ENCODE measurements around the gene TMEM117. TPM values are rescaled to one million over a fixed set of nuclear protein-coding genes. Genes with fewer than 3 reads are reported as not detected.
A peak's percentile ranks its signal among the peaks of the same experiment; 100 is the strongest.

TMEM117 gene
- total and polyA plus RNA-seq, 10 of the 15 experiments (the other 5 are each of a cell fraction or from before 2014, with no cell fraction given) = 3.1 to 8.2 (median 6.1) TPM

GRCh38 chr12:44091948-44092606 lies 256.2 kb downstream of the TMEM117 start:
- H3K9me3 ChIP-seq (replicated peaks; ENCODE audit: control insufficient read depth, insufficient read depth, low read length) = no peaks in the 10 kb centered on the region
- SMC1A ChIA-PET (ENCODE audit: uncharacterized antibody, unreplicated experiment) = interaction anchor here (0.7 kb wide), 1 partner anchor 75 kb away, joined by 3 read pairs; no protein-coding TSS in a partner anchor
- H3K9ac ChIP-seq (ENCODE audit: control insufficient read depth, insufficient read depth, low read length) = no peak overlapping the region
- POLR2A ChIA-PET = interaction anchor here (0.7 kb wide), 1 partner anchor 23 kb away, joined by 3 read pairs; no protein-coding TSS in a partner anchor
- H3K79me2 ChIP-seq (ENCODE audit: control insufficient read depth, insufficient read depth, low read length) = no peaks in the 10 kb centered on the region
- peak; percentile 66 for FAIRE-seq
- no peak overlapping the region for H3K27ac ChIP-seq (ENCODE audit: control insufficient read depth, insufficient read depth)
- TF ChIP-seq RFX5 (IDR thresholded peaks at IDR 0.05; ENCODE audit: low read depth, low read length) (no peak), NR2F1 (conservative IDR thresholded peaks at IDR 0.05) (no peak), NFXL1 (IDR thresholded peaks at IDR 0.05; ENCODE audit: borderline replicate concordance) (no peak), IKZF1 (conservative IDR thresholded peaks at IDR 0.05) (no peak), POLR2AphosphoS5 (IDR thresholded peaks at IDR 0.05; ENCODE audit: low read length) (no peak), STAT1 (conservative IDR thresholded peaks at IDR 0.05) (no peak), FOS (IDR thresholded peaks at IDR 0.05; ENCODE audit: borderline replicate concordance, extremely low read depth, insufficient read length) (no peak), TCF3 (IDR thresholded peaks at IDR 0.05; ENCODE audit: borderline replicate concordance, insufficient read depth, low read depth, low read length) (no peak), SP1 (IDR thresholded peaks at IDR 0.05; ENCODE audit: low read depth, low read length) (no peak), NR2C2 (IDR thresholded peaks at IDR 0.05; ENCODE audit: borderline replicate concordance, control insufficient read depth, insufficient read length, low read depth) (no peak), IKZF2 (IDR thresholded peaks at IDR 0.05) (no peak), ZNF207 (IDR thresholded peaks at IDR 0.05; ENCODE audit: borderline replicate concordance) (no peak), TCF7 (IDR thresholded peaks at IDR 0.05; ENCODE audit: borderline replicate concordance) (no peak), NFYA (IDR thresholded peaks at IDR 0.05; ENCODE audit: borderline replicate concordance, low read depth, low read length) (no peak), CBX3 (IDR thresholded peaks at IDR 0.05; ENCODE audit: borderline replicate concordance, low read depth) (no peak), CBX5 (IDR thresholded peaks at IDR 0.05; ENCODE audit: low read depth) (no peak), RELA (IDR thresholded peaks at IDR 0.05; ENCODE audit: borderline replicate concordance, partially characterized antibody) (no peak), YBX1 (IDR thresholded peaks at IDR 0.05) (no peak), PKNOX1 (IDR thresholded peaks at IDR 0.05) (no peak), E2F8 (IDR thresholded peaks at IDR 0.05; ENCODE audit: low read depth, partially characterized antibody) (no peak)
- no peaks in the 10 kb centered on the region for H3K4me1 ChIP-seq (ENCODE audit: control insufficient read depth, insufficient read depth, low read length)
- H3K4me3 ChIP-seq = no peak overlapping the region
- H4K20me1 ChIP-seq (ENCODE audit: control insufficient read depth, insufficient read depth) = no peaks in the 10 kb centered on the region
- intact Hi-C loops (cut with micrococcal nuclease; ENCODE audit: unreplicated experiment) (no loop called here), in situ Hi-C loops (cut with MboI) (no loop called here)
- 69% methylated on average over 3 of the region's 3 CpGs for WGBS (ENCODE audit: insufficient coverage, insufficient replicate concordance, low lambda C conversion rate, missing lambda C conversion rate)
- RAD21 ChIA-PET (ENCODE audit: unreplicated experiment) = no interaction called here
- H3K4me2 ChIP-seq (ENCODE audit: control insufficient read depth, insufficient read depth) = no peak overlapping the region
- H2AFZ ChIP-seq (ENCODE audit: control insufficient read depth, low read depth, low read length) = no peak overlapping the region
- DNase-seq (ENCODE audit: low read depth, low spot score) = no peak
- CTCF ChIA-PET = no interaction called here
- H3K27me3 ChIP-seq (replicated peaks in 1 of 2; ENCODE audit: control insufficient read depth in 2 of 2, insufficient read depth in 2 of 2, low read length in 1 of 2) = no peaks in the 10 kb centered on the region
- ATAC-seq = no peak
- no peaks in the 10 kb centered on the region for H3K36me3 ChIP-seq (ENCODE audit: control insufficient read depth in 2 of 2, insufficient read depth in 2 of 2, low read length in 1 of 2)
- no TSS peak for BruUV-seq (replicated peaks)
